Chondrocyte (in vitro differentiated cells): ENCODE results near the gene CACNA1C. TPM values are rescaled to one million over a fixed set of nuclear protein-coding genes. Genes with fewer than 3 reads are reported as not detected.

Source experiments
- DNase-seq: peaks from one replicate; pipeline ENCODE4 v3.0.0; 2021; ENCODE audit warnings: mixed read lengths, low spot score
- H3K27ac Mint-ChIP-seq: one replicate; pipeline ENCODE4 v1.8.0; 2021; ENCODE audit warnings: mild to moderate bottlenecking, moderate library complexity, mixed read lengths; ENCODE audit not compliant: unreplicated experiment
- H3K27me3 Mint-ChIP-seq: 2 replicates; pipeline ENCODE4 v1.8.0; 2021; ENCODE audit warnings: low read depth, mixed read lengths
- H3K36me3 Mint-ChIP-seq: 2 replicates; pipeline ENCODE4 v1.8.0; 2021; ENCODE audit warnings: low read depth, mixed read lengths
- H3K4me1 Mint-ChIP-seq: 2 replicates; pipeline ENCODE4 v1.8.0; 2021; ENCODE audit warnings: low read depth, mild to moderate bottlenecking, mixed read lengths
- H3K4me3 Mint-ChIP-seq: one replicate; pipeline ENCODE4 v1.8.0; 2021; ENCODE audit warnings: mild to moderate bottlenecking, moderate library complexity, mixed read lengths; ENCODE audit not compliant: unreplicated experiment
- H3K9me3 Mint-ChIP-seq: 2 replicates; pipeline ENCODE4 v1.8.0; 2021; ENCODE audit warnings: low read depth, mixed read lengths
- total RNA-seq: library from RNA; stranded (reverse); gene quantifications from 3 replicates; pipeline ENCODE4 v1.2.1, GENCODE V29; 2021
- TF ChIP-seq, protein P1 (sequence below): fragments of 200-600 bp; sonication (generic); IDR thresholded peaks from 2 replicates; pipeline ENCODE4 v1.5.0; 2021; ENCODE audit warnings: antibody characterized with exemption, mild to moderate bottlenecking, moderate library complexity

The CACNA1C gene
- total RNA-seq, 1 donor from 2014 or later = 27.0 TPM

DNA sequence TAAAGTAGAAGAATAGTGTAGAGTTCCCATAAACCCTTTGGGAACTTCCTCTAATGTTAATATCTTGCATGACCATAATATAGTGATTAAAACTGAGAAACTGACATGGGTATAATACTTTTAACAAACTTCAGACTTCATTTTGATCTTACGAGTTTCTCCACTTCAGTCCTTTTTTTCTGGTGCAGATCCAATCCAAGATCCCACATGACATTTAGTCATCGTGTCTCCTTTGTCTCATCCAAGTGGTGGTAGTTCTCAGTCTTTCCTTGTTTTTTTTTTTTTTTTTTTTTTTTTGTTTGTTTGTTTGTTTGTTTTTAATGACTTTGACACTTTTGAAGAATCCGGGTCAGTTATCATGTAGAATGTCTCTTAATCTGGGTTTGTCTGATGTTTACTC, 179.2 kb downstream of the CACNA1C start:
- TF ChIP-seq, protein P1, sequence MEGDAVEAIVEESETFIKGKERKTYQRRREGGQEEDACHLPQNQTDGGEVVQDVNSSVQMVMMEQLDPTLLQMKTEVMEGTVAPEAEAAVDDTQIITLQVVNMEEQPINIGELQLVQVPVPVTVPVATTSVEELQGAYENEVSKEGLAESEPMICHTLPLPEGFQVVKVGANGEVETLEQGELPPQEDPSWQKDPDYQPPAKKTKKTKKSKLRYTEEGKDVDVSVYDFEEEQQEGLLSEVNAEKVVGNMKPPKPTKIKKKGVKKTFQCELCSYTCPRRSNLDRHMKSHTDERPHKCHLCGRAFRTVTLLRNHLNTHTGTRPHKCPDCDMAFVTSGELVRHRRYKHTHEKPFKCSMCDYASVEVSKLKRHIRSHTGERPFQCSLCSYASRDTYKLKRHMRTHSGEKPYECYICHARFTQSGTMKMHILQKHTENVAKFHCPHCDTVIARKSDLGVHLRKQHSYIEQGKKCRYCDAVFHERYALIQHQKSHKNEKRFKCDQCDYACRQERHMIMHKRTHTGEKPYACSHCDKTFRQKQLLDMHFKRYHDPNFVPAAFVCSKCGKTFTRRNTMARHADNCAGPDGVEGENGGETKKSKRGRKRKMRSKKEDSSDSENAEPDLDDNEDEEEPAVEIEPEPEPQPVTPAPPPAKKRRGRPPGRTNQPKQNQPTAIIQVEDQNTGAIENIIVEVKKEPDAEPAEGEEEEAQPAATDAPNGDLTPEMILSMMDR = no peak
- H3K36me3 Mint-ChIP-seq = peaks cover 3% of the 10 kb centered on the region
- H3K27me3 Mint-ChIP-seq = no peaks in the 10 kb centered on the region
- H3K27ac Mint-ChIP-seq = no peak overlapping the region
- H3K4me1 Mint-ChIP-seq = peaks cover 3% of the 10 kb centered on the region
- DNase-seq = no peak
- H3K4me3 Mint-ChIP-seq = no peak overlapping the region
- no peaks in the 10 kb centered on the region for H3K9me3 Mint-ChIP-seq

DNA sequence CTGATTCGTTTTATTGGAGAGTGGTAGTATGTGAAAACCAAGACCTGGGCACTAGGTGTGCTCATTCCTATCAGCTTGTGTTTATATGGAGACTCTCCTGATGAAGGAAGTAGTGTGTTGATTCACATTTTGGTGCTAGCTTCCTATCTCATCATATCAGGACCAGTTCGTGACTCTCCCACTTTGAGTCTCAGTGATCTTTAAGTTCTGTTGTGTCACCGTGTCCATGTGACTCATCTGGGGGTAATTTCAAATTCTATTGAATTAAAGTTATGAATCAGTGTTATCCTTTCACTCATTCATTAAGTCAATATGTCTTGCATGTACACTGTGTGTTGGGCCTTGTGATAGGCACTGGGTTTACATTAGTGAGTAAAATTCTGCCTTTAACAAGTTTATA, 180.2 kb downstream of the CACNA1C start:
- Mint-ChIP-seq H3K4me1 (peaks cover 3% of the 10 kb centered on the region), H3K27me3 (no peaks in the 10 kb centered on the region), H3K9me3 (no peaks in the 10 kb centered on the region), H3K27ac (no peak overlapping the region), H3K36me3 (peaks cover 3% of the 10 kb centered on the region), H3K4me3 (no peak overlapping the region)
- DNase-seq = no peak
- TF ChIP-seq, protein P1 = no peak

DNA sequence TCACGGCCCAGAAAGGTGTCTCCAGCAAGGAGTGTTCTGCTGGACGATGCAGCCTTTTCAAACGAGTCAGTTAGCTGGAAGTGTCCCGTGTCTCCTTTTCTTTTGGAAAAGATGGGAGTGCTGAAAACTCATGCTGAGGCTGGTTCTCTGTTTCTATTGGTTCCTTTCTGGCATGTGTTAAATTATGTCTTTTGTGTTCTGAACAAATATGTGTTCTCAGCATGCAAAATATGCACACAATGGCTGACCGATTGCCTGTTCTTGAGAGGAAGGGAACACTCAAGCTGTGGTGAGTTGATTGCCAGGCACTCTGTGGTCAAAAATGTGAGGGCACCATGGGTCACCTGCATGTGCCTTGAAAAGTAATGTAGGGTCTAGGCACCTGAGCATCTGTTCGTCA, 181.3 kb downstream of the CACNA1C start:
- H3K27ac Mint-ChIP-seq = no peak overlapping the region

DNA sequence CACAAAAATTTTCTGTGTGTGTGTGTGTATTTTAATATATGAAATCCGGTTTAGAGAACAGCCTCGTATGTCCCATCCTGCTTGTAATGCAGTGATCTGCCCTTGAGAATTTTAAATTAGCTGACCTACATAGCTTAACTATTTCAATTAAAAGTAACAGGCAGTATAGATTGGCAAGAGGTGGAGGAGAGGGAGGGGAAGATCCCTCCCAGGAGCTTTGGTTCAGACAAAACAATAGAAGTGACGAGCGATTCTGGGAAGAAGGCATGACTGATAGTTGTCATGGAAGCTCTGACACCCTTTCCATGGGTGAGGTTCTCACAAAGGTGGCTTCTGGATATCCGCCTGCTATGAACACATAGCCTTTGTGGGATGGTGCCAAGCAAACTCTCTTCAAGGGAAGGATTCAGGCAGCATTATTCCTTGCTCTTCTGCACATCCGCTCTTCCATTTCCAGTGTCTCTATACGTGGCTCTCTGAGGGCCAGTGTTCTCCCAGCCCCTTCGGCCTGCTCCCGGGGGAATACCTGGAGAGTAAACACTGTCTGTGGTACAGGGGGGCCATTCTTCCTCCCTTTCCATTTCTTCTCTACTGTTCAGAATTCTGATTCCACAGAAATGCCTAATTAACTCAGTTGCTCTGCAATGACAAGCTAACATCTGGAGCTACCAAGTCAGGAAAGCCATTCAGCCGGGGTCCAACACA, 182.0 kb downstream of the CACNA1C start:
- no peak overlapping the region for H3K27ac Mint-ChIP-seq
- H3K27me3 Mint-ChIP-seq = no peaks in the 10 kb centered on the region
- peaks cover 5% of the 10 kb centered on the region for H3K4me1 Mint-ChIP-seq
- no peak for DNase-seq
- no peak overlapping the region for H3K4me3 Mint-ChIP-seq
- no peaks in the 10 kb centered on the region for H3K36me3 Mint-ChIP-seq
- H3K9me3 Mint-ChIP-seq = no peaks in the 10 kb centered on the region
- TF ChIP-seq, protein P1 = no peak

More for the DNA sequence above, 181.3 kb downstream of the CACNA1C start:
- Mint-ChIP-seq H3K4me3 (no peak overlapping the region), H3K9me3 (no peaks in the 10 kb centered on the region), H3K4me1 (peaks cover 5% of the 10 kb centered on the region), H3K36me3 (peaks cover 3% of the 10 kb centered on the region), H3K27me3 (no peaks in the 10 kb centered on the region)
- no peak for DNase-seq
- TF ChIP-seq, protein P1 = no peak

DNA sequence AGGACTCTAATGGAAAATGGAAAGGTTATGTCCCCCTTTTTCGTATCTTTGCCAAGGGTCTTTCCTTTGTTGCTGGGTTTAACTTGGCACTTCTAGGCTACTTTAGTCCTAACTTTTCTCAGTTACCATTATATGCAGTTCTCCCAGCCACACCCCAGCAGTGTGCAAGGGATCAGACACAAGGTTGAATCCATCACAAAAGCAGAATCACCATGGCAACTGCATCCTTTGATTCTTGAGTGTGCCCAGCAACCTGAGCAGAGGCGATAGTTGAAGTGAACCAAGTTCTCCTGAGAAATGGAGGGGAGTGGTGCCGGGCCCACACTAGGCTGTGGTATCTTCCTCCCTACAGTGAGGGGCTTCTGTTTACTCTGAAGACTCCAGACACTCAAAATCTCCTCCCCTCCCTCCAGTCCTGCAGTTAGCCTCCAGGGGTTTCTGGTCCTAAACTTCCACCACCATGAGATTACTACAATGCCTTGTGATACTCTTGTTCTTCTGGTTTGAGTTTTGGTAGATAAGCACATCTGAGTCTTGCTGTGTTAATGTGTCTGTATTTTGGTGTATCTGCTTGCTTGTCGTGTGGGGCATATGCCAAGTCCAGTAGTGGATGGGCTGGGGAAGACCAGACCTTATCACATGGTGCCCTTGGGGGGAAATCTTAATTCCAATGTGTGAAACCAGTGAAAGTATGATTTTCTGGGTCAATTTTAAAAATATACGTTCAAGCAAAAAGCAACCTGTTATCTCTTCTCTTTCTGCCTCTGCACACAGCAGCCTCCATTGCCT, 183.9 kb downstream of the CACNA1C start:
- H3K9me3 Mint-ChIP-seq = no peaks in the 10 kb centered on the region
- H3K27me3 Mint-ChIP-seq = no peaks in the 10 kb centered on the region
- H3K4me1 Mint-ChIP-seq = peaks cover 10% of the 10 kb centered on the region
- H3K27ac Mint-ChIP-seq = no peak overlapping the region
- H3K36me3 Mint-ChIP-seq = no peaks in the 10 kb centered on the region
- TF ChIP-seq, protein P1 = no peak
- DNase-seq = no peak
- no peak overlapping the region for H3K4me3 Mint-ChIP-seq
